ENCODE results near the gene PKNOX1.
"Not testable (repeated sequence)": the region's sequence is repeated elsewhere in the genome, so short reads cannot be mapped to it uniquely, and the experiment has no call there.

PKNOX1 gene

GRCh38 chr21:43062955-43063664 is 88.7 kb downstream of the PKNOX1 start:
- DNase-seq (ENCODE audit: low read depth): not testable (repeated sequence)

GRCh38 chr21:43064265-43064917 is 90.0 kb downstream of the PKNOX1 start:
- not testable (repeated sequence) for DNase-seq (ENCODE audit: low read depth)

GRCh38 chr21:43065991-43066390 is 91.6 kb downstream of the PKNOX1 start:
- not testable (repeated sequence) for DNase-seq (ENCODE audit: low read depth)

GRCh38 chr21:43066690-43067089 is 92.3 kb downstream of the PKNOX1 start:
- DNase-seq (ENCODE audit: low read depth): not testable (repeated sequence)

GRCh38 chr21:43068065-43068464 is 93.7 kb downstream of the PKNOX1 start:
- DNase-seq (ENCODE audit: low read depth): not testable (repeated sequence)

GRCh38 chr21:43069682-43070081 is 95.3 kb downstream of the PKNOX1 start:
- DNase-seq (ENCODE audit: low read depth): not testable (repeated sequence)

- DNase-seq (ENCODE audit: low read depth): not testable (repeated sequence)
Measured at GRCh38 chr21:43072742-43073141, 98.4 kb downstream of the PKNOX1 start.

GRCh38 chr21:43074401-43075169 is 100.2 kb downstream of the PKNOX1 start:
- DNase-seq (ENCODE audit: low read depth): not testable (repeated sequence)

- not testable (repeated sequence) for DNase-seq (ENCODE audit: low read depth)
Measured at GRCh38 chr21:43075170-43076022, 101.0 kb downstream of the PKNOX1 start, which contains the start of gene CBS. CBS (minus strand) TSS chr21:43075835; CDS start chr21:43072193, 3,642 bp downstream.

GRCh38 chr21:43076023-43076637 is 101.8 kb downstream of the PKNOX1 start:
- DNase-seq (ENCODE audit: low read depth): not testable (repeated sequence)

GRCh38 chr21:43076643-43077042 is 102.3 kb downstream of the PKNOX1 start:
- DNase-seq (ENCODE audit: low read depth): not testable (repeated sequence)

GRCh38 chr21:43082587-43083300 is 108.4 kb downstream of the PKNOX1 start:
- not testable (repeated sequence) for DNase-seq (ENCODE audit: low read depth)
